SU-DHL-6 (cell line): Measurements from ENCODE around the gene ZNF213.

Experiments
- EZH2phosphoT487 ChIP-seq: fragments of 200-600 bp; sonication (generic), shearing (Covaris generic); conservative IDR thresholded peaks from 2 replicates; pipeline ENCODE4 v1.6.1; 2018; ENCODE audit warnings: mild to moderate bottlenecking, antibody characterized with exemption, low read length, moderate library complexity, mixed read lengths
- TF ChIP-seq, protein P1 (sequence below): fragments of 200-600 bp; sonication (generic); IDR thresholded peaks from one replicate; pipeline ENCODE4 v1.5.1; 2017; ENCODE audit warnings: antibody characterized with exemption, mild to moderate bottlenecking, low read length, moderate library complexity; ENCODE audit not compliant: insufficient read depth, poor library complexity, severe bottlenecking

DNA sequence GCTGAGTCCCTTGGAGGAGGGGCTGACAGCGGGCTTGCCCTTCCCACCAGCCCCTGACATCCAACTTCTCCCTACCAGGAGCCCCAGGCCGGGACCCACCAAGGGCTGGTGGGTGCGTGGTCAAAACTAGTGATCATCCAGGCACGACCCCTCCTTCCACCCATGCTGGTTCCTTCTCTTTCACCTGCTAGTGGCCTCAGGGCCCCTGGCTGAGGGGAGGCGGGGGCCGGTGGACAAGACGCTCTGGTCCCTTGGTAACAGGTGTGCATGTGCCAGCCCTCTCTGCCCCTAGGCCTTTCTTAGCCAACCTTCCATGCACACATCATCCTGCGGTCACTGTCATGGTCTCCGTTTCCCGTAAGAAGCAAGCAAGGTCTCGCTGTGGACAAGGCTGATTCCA is 8.4 kb downstream of the ZNF213 start:
- TF ChIP-seq, protein P1, sequence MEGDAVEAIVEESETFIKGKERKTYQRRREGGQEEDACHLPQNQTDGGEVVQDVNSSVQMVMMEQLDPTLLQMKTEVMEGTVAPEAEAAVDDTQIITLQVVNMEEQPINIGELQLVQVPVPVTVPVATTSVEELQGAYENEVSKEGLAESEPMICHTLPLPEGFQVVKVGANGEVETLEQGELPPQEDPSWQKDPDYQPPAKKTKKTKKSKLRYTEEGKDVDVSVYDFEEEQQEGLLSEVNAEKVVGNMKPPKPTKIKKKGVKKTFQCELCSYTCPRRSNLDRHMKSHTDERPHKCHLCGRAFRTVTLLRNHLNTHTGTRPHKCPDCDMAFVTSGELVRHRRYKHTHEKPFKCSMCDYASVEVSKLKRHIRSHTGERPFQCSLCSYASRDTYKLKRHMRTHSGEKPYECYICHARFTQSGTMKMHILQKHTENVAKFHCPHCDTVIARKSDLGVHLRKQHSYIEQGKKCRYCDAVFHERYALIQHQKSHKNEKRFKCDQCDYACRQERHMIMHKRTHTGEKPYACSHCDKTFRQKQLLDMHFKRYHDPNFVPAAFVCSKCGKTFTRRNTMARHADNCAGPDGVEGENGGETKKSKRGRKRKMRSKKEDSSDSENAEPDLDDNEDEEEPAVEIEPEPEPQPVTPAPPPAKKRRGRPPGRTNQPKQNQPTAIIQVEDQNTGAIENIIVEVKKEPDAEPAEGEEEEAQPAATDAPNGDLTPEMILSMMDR, result no peak
- TF ChIP-seq EZH2phosphoT487, result no peak
